ENCODE results near the gene DIP2B.
A peak's percentile ranks its signal among the peaks of the same experiment; 100 is the strongest.
"Not testable (repeated sequence)": the region's sequence is repeated elsewhere in the genome, so short reads cannot be mapped to it uniquely, and the experiment has no call there.

Gene DIP2B

GRCh38 chr12:50763639-50764285, 259.0 kb downstream of the DIP2B start, which contains the start of gene ATF1:
Gene ATF1, plus strand, starts transcription at chr12:50764101. Its CDS starts 16,045 bp downstream, at chr12:50780146.
- H3K4me1 ChIP-seq (ENCODE audit: insufficient read depth, low read length): peaks cover 9% of the 10 kb centered on the region
- H3K27ac ChIP-seq (ENCODE audit: low read depth, low read length): peak within 1 kb of the TSS; percentile 100
- under 1% methylated on average over 42 of the region's 51 CpGs for WGBS
- H3K4me3 ChIP-seq (ENCODE audit: low read length): peak within 1 kb of the TSS; percentile 86
- peak within 1 kb of the TSS; percentile 96 for H3K9ac ChIP-seq (ENCODE audit: low read depth, low read length)
- H3K9me3 ChIP-seq (ENCODE audit: insufficient read depth, low read depth, low read length): no peaks in the 10 kb centered on the region
- no peaks in the 10 kb centered on the region for H3K36me3 ChIP-seq (ENCODE audit: insufficient read depth, low read length)
- no peaks in the 10 kb centered on the region for H3K27me3 ChIP-seq (ENCODE audit: insufficient read depth, low read length)

DNA sequence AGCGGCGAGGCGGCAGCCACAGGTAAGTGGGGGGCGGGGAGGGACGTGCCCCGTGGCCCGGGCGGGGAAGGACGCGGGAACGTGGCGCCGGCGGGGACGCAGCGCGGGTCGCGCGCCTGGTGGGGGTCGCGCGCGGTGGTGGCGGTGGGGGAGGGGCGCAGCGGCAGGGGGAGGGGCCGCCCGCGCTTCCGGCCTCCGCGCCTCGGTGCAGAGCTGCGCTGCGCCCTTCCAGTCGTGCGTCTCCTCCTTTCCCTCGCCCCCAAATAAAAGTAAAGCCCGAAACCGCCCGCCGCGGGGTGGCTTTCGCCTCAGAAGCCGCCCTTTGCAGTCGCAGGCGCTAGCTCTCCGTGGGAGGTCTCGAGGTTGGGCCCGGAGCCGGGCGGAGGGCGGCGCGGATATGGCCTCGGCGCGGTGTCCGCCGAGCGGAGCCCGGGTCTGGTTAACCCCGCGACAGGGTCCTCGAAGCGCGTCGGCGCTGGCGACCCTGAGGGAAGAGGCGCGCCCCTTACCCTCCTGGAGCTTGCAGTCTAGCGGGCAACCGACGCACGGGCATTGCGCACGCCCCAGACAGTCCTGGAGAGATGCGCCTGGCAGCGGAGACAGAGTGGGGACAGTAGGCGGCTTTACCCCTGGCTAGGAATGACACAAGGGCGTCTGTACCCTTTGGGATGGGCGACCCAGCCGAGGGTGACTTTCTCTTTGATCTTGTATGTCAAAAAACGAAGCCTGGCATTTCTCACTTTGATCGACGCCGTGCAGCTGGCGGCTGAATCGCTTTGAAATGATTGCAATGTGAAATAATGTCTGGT, 259.7 kb downstream of the DIP2B start:
- Histone ChIP-seq H3K9me3 (ENCODE audit: insufficient read depth, low read depth, low read length) (no peaks in the 10 kb centered on the region), H3K36me3 (ENCODE audit: insufficient read depth, low read length) (no peaks in the 10 kb centered on the region), H3K27me3 (ENCODE audit: insufficient read depth, low read length) (no peaks in the 10 kb centered on the region), H3K4me3 (ENCODE audit: low read length) (peak overlapping the region; percentile 86), H3K27ac (ENCODE audit: low read depth, low read length) (peak overlapping the region; percentile 100), H3K4me1 (ENCODE audit: insufficient read depth, low read length) (peaks cover 9% of the 10 kb centered on the region), H3K9ac (ENCODE audit: low read depth, low read length) (peak overlapping the region; percentile 96)
- WGBS: 1% methylated on average over 91 of the region's 91 CpGs

GRCh38 chr12:50765095-50765911, 260.5 kb downstream of the DIP2B start:
- Histone ChIP-seq H3K9ac (ENCODE audit: low read depth, low read length) (peak overlapping the region; percentile 96), H3K4me1 (ENCODE audit: insufficient read depth, low read length) (peaks cover 9% of the 10 kb centered on the region), H3K9me3 (ENCODE audit: insufficient read depth, low read depth, low read length) (peaks cover 7% of the 10 kb centered on the region; the same call in 1 of the 2 replicates), H3K36me3 (ENCODE audit: insufficient read depth, low read length) (peaks cover 6% of the 10 kb centered on the region; the same call in 1 of the 2 replicates), H3K27me3 (ENCODE audit: insufficient read depth, low read length) (no peaks in the 10 kb centered on the region), H3K4me3 (ENCODE audit: low read length) (peak overlapping the region; percentile 86), H3K27ac (ENCODE audit: low read depth, low read length) (peak overlapping the region; percentile 100; the same call in 1 of the 2 replicates)
- 20% methylated on average over 13 of the region's 13 CpGs for WGBS

DNA sequence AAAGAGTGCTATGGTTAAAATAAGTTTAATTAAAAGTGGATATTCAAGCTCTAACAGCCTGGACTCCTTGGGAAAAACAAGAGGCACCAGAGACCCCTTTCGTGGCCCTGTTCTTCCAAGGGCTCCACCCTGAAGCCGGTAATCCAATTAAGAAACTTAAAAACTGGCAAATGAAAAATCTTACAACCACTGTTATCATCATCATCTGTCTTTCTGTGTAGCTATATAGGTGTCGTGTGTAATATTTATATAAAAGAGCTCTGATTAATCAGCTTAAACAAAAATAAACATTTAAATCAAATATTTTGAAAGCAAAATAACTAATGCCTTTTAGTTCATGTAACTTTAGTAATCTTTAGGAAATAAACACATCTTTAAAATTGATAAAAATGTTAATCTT, 263.6 kb downstream of the DIP2B start:
- H3K27me3 ChIP-seq (ENCODE audit: insufficient read depth, low read length): no peaks in the 10 kb centered on the region
- H3K9ac ChIP-seq (ENCODE audit: low read depth, low read length): no peak overlapping the region
- H3K27ac ChIP-seq (ENCODE audit: low read depth, low read length): no peak overlapping the region
- peaks cover 7% of the 10 kb centered on the region; the same call in 1 of the 2 replicates for H3K9me3 ChIP-seq (ENCODE audit: insufficient read depth, low read depth, low read length)
- 92% methylated on average over 2 of the region's 3 CpGs for WGBS
- H3K4me1 ChIP-seq (ENCODE audit: insufficient read depth, low read length): peaks cover 9% of the 10 kb centered on the region
- H3K36me3 ChIP-seq (ENCODE audit: insufficient read depth, low read length): peaks cover 11% of the 10 kb centered on the region; the same call in 1 of the 2 replicates
- no peak overlapping the region for H3K4me3 ChIP-seq (ENCODE audit: low read length)

- H3K4me3 ChIP-seq (ENCODE audit: low read length); H3K4me1 ChIP-seq (ENCODE audit: insufficient read depth, low read length); H3K9me3 ChIP-seq (ENCODE audit: insufficient read depth, low read depth, low read length); H3K9ac ChIP-seq (ENCODE audit: low read depth, low read length); H3K27ac ChIP-seq (ENCODE audit: low read depth, low read length); H3K27me3 ChIP-seq (ENCODE audit: insufficient read depth, low read length): not testable (repeated sequence)
- 85% methylated on average over 2 of the region's 2 CpGs for WGBS
- peaks cover 11% of the 10 kb centered on the region; the same call in 1 of the 2 replicates for H3K36me3 ChIP-seq (ENCODE audit: insufficient read depth, low read length)
These were observed 264.0 kb downstream of the DIP2B start for GRCh38 chr12:50768813-50769212.

DNA sequence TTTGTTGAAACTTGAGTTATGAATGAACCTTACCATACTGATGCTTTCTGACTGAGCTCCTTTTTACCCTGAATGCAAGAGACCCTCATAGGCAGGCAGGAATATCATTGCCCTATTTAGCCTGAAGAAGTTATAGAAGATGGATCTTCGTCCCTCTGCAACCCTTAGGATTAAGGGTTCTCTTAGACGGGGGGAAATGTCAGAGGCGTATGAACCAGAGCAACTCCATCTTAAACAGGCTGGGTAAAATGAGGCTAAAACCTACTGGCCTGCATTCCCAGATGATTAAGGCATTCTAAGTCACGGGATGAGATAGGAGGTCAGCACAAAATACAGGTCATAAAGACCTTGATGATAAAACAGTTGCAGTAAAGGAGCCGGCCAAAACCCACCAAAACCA, 266.6 kb downstream of the DIP2B start:
- 94% methylated on average over 5 of the region's 5 CpGs for WGBS
- H3K36me3 ChIP-seq (ENCODE audit: insufficient read depth, low read length): peaks cover 11% of the 10 kb centered on the region; the same call in 1 of the 2 replicates
- H3K4me1 ChIP-seq (ENCODE audit: insufficient read depth, low read length): no peaks in the 10 kb centered on the region
- no peak overlapping the region for H3K27ac ChIP-seq (ENCODE audit: low read depth, low read length)
- H3K9ac ChIP-seq (ENCODE audit: low read depth, low read length): no peak overlapping the region
- peaks cover 7% of the 10 kb centered on the region; the same call in 1 of the 2 replicates for H3K9me3 ChIP-seq (ENCODE audit: insufficient read depth, low read depth, low read length)
- H3K4me3 ChIP-seq (ENCODE audit: low read length): no peak overlapping the region
- no peaks in the 10 kb centered on the region for H3K27me3 ChIP-seq (ENCODE audit: insufficient read depth, low read length)

GRCh38 chr12:50772470-50772869, 267.7 kb downstream of the DIP2B start:
- 97% methylated on average over 5 of the region's 5 CpGs for WGBS
- H3K36me3 ChIP-seq (ENCODE audit: insufficient read depth, low read length): peaks cover 11% of the 10 kb centered on the region; the same call in 1 of the 2 replicates

DNA sequence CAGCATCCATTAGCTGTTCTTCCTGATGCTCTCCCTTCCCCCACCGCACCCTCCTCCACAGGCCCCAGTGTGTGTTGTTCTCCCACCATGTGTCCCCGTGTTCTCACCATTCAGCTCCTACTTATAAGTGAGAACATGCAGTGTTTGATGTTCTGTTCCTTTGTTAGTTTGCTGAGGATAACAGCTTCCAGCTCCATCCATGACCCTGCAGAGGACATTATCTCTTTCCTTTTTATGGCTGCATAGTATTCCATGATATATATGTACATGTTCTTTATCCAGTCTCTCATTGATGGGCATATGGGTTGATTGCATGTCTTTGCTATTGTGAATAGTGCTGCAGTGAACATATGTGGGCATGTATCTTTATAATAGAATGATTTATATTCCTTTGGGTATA, 268.1 kb downstream of the DIP2B start:
- H3K27ac ChIP-seq (ENCODE audit: low read depth, low read length): no peak overlapping the region
- no peak overlapping the region for H3K9ac ChIP-seq (ENCODE audit: low read depth, low read length)
- H3K4me1 ChIP-seq (ENCODE audit: insufficient read depth, low read length): no peaks in the 10 kb centered on the region
- H3K9me3 ChIP-seq (ENCODE audit: insufficient read depth, low read depth, low read length): peaks cover 7% of the 10 kb centered on the region; the same call in 1 of the 2 replicates
- H3K27me3 ChIP-seq (ENCODE audit: insufficient read depth, low read length): no peaks in the 10 kb centered on the region
- 91% methylated on average over 2 of the region's 2 CpGs for WGBS
- peaks cover 11% of the 10 kb centered on the region; the same call in 1 of the 2 replicates for H3K36me3 ChIP-seq (ENCODE audit: insufficient read depth, low read length)
- H3K4me3 ChIP-seq (ENCODE audit: low read length): no peak overlapping the region

More at GRCh38 chr12:50772470-50772869, 267.7 kb downstream of the DIP2B start:
- Histone ChIP-seq H3K9ac (ENCODE audit: low read depth, low read length) (no peak overlapping the region), H3K4me1 (ENCODE audit: insufficient read depth, low read length) (no peaks in the 10 kb centered on the region), H3K27ac (ENCODE audit: low read depth, low read length) (no peak overlapping the region), H3K4me3 (ENCODE audit: low read length) (no peak overlapping the region), H3K27me3 (ENCODE audit: insufficient read depth, low read length) (no peaks in the 10 kb centered on the region), H3K9me3 (ENCODE audit: insufficient read depth, low read depth, low read length) (peaks cover 7% of the 10 kb centered on the region; the same call in 1 of the 2 replicates)

DNA sequence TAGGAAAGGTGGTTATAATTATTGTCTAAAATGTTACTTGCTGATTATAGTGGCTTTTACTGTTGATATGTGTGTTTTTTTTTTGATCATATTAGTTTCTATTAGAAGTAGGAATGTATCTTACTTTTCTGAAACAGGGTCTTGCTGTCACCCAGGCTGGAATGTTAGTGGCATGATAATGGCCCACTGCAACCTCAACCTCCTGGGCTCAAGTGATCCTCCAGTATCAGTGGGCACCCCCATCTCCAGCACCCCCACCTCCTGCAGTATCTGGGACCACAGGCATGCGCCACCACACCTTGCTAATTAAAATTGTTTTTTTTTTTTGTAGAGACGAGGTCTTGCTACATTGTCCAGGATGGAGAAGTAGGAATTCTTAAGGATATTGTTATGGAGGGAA, 270.5 kb downstream of the DIP2B start:
- H3K36me3 ChIP-seq (ENCODE audit: insufficient read depth, low read length): peaks cover 5% of the 10 kb centered on the region; the same call in 1 of the 2 replicates
- H3K9ac ChIP-seq (ENCODE audit: low read depth, low read length): no peak overlapping the region
- no peak overlapping the region for H3K27ac ChIP-seq (ENCODE audit: low read depth, low read length)
- no peaks in the 10 kb centered on the region for H3K4me1 ChIP-seq (ENCODE audit: insufficient read depth, low read length)
- no peaks in the 10 kb centered on the region for H3K27me3 ChIP-seq (ENCODE audit: insufficient read depth, low read length)
- H3K4me3 ChIP-seq (ENCODE audit: low read length): no peak overlapping the region
- no peaks in the 10 kb centered on the region for H3K9me3 ChIP-seq (ENCODE audit: insufficient read depth, low read depth, low read length)
- WGBS: 86% methylated on average over 2 of the region's 2 CpGs

DNA sequence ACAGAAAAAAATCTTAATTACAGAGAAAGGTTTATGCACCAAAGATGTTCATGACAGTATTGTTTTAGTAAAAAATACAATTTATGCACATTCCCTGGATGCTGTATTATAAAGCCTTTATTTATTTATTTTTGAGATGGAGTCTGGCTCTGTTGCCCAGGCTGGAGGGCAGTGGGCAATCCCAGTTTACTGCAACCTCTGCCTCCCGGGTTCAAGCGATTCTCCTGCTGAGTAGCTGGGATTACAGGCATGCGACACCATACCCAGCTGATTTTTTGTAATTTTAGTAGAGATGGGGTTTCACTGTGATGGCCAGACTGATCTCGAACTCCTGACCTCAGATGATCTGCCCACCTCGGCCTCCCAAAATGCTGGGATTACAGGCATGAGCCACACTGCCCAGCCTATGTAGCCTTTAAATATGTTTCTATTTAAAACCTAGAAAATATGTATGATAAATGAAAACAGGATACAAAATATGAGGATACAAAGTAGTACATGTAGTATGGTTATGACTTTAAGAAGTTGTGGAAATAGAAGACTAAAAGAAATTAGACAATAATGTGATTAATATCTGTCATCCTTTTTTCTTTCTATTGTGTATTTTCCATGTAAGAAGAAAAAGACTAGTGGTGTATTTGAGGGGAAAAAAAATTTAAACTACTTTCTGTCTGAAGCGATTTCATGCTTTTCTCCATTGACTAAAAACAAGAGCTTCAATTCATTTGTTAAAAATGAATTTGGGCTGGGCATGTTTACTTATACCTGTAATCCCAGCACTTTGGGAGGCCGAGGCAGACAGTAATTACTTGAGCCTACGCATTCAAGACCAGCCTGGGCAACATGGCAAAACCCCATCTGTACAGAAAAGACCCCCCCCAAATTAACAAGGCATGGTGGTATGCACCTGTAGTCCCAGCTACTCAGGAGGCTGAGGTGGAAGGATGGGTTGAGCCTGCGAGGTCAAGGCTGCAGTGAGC, 272.3 kb downstream of the DIP2B start:
- Histone ChIP-seq H3K27me3 (ENCODE audit: insufficient read depth, low read length) (no peaks in the 10 kb centered on the region), H3K27ac (ENCODE audit: low read depth, low read length) (no peak overlapping the region)
- 96% methylated on average over 9 of the region's 9 CpGs for WGBS

More for the DNA sequence above, 272.3 kb downstream of the DIP2B start:
- no peaks in the 10 kb centered on the region for H3K4me1 ChIP-seq (ENCODE audit: insufficient read depth, low read length)
- no peaks in the 10 kb centered on the region for H3K9me3 ChIP-seq (ENCODE audit: insufficient read depth, low read depth, low read length)
- H3K9ac ChIP-seq (ENCODE audit: low read depth, low read length): no peak overlapping the region
- no peak overlapping the region for H3K4me3 ChIP-seq (ENCODE audit: low read length)
- H3K36me3 ChIP-seq (ENCODE audit: insufficient read depth, low read length): peaks cover 12% of the 10 kb centered on the region
